Liver (tissue), 9 donors: ENCODE measurements around the gene KRT77. TPM values are rescaled to one million over a fixed set of nuclear protein-coding genes. Genes with fewer than 3 reads are reported as not detected.

Experiments used
- DNase-seq: peaks from one replicate; pipeline ENCODE4 v3.0.0-alpha.2; 2017; ENCODE audit warnings: low spot score
- H3K27ac ChIP-seq, 2 donors: one replicate each; pipeline ENCODE4 v1.7.0; 2013; ENCODE audit warnings: inconsistent platforms in 2 of 2, low read length in 2 of 2, control low read depth in 1 of 2, low read depth in 1 of 2, mild to moderate bottlenecking in 1 of 2
- H3K27me3 ChIP-seq, 4 donors: one replicate each; pipeline versions ENCODE4 v1.6.1 to v1.7.0; 2013; ENCODE audit warnings: low read length in 3 of 4, inconsistent platforms in 1 of 4, mild to moderate bottlenecking in 1 of 4, moderate library complexity in 1 of 4; ENCODE audit not compliant: control insufficient read depth in 4 of 4, insufficient read depth in 4 of 4
- H3K36me3 ChIP-seq, 4 donors: one replicate each; pipeline versions ENCODE4 v1.6.1 to v1.7.0; 2013; ENCODE audit warnings: low read length in 3 of 4, mild to moderate bottlenecking in 3 of 4, low read depth in 1 of 4, moderate library complexity in 1 of 4; ENCODE audit not compliant: control insufficient read depth in 4 of 4, insufficient read depth in 3 of 4
- H3K4me1 ChIP-seq, 4 donors: one replicate each; pipeline versions ENCODE4 v1.6.1 to v1.7.0; 2013; ENCODE audit warnings: low read length in 3 of 4, mild to moderate bottlenecking in 3 of 4, moderate library complexity in 1 of 4; ENCODE audit not compliant: control insufficient read depth in 4 of 4, insufficient read depth in 4 of 4
- H3K4me3 ChIP-seq, 3 donors: one replicate each; pipeline versions ENCODE4 v1.6.1 to v1.7.0; 2013; ENCODE audit warnings: low read length in 3 of 3, control low read depth in 1 of 3, low read depth in 1 of 3, mild to moderate bottlenecking in 1 of 3
- H3K9ac ChIP-seq, 2 donors: one replicate each; pipeline ENCODE4 v1.7.0; 2013; ENCODE audit warnings: low read length in 2 of 2, mild to moderate bottlenecking in 2 of 2, moderate library complexity in 2 of 2, control low read depth in 1 of 2, low read depth in 1 of 2
- H3K9me3 ChIP-seq, 4 donors: one replicate each; pipeline versions ENCODE4 v1.6.1 to v1.7.0; 2013; ENCODE audit warnings: low read length in 3 of 4; ENCODE audit not compliant: control insufficient read depth in 4 of 4
- ATF3 ChIP-seq: IDR thresholded peaks from 2 replicates; pipeline ENCODE4 v1.6.1; 2016; ENCODE audit warnings: antibody characterized with exemption
- EGR1 ChIP-seq, 2 donors: IDR thresholded peaks; 2 replicates each; pipeline ENCODE4 v1.6.1; 2016 to 2018; ENCODE audit warnings: antibody characterized with exemption in 2 of 2, low read depth in 2 of 2
- FOXA1 ChIP-seq: IDR thresholded peaks from 2 replicates; pipeline ENCODE4 v1.6.1; 2016; ENCODE audit warnings: antibody characterized with exemption
- FOXA2 ChIP-seq: IDR thresholded peaks from 2 replicates; pipeline ENCODE4 v1.6.1; 2016; ENCODE audit warnings: antibody characterized with exemption
- GABPA ChIP-seq, 2 donors: IDR thresholded peaks in 1 of 2; conservative IDR thresholded peaks in 1 of 2; 2 replicates each; pipeline ENCODE4 v1.6.1; 2016; ENCODE audit warnings: antibody characterized with exemption in 2 of 2, mild to moderate bottlenecking in 1 of 2, moderate library complexity in 1 of 2
- HNF4G ChIP-seq: IDR thresholded peaks from 2 replicates; pipeline ENCODE4 v1.6.1; 2016; ENCODE audit warnings: antibody characterized with exemption
- JUND ChIP-seq, 2 donors: IDR thresholded peaks; 2 replicates each; pipeline ENCODE4 v1.6.1; 2016; ENCODE audit warnings: antibody characterized with exemption in 2 of 2
- MAX ChIP-seq: IDR thresholded peaks from 2 replicates; pipeline ENCODE4 v1.6.1; 2016; ENCODE audit warnings: antibody characterized with exemption
- NR2F2 ChIP-seq: IDR thresholded peaks from 2 replicates; pipeline ENCODE4 v1.6.1; 2016; ENCODE audit warnings: antibody characterized with exemption
- RAD21 ChIP-seq, 2 donors: IDR thresholded peaks; 2 replicates each; pipeline ENCODE4 v1.6.1; 2016; ENCODE audit warnings: antibody characterized with exemption in 2 of 2, mild to moderate bottlenecking in 2 of 2
- RXRA ChIP-seq, 2 donors: IDR thresholded peaks; 2 replicates each; pipeline ENCODE4 v1.6.1; 2017 to 2018; ENCODE audit warnings: antibody characterized with exemption in 2 of 2, mild to moderate bottlenecking in 1 of 2
- SP1 ChIP-seq: IDR thresholded peaks from 2 replicates; pipeline ENCODE4 v1.6.1; 2018; ENCODE audit warnings: antibody characterized with exemption, mild to moderate bottlenecking
- TAF1 ChIP-seq: conservative IDR thresholded peaks from 2 replicates; pipeline ENCODE4 v1.6.1; 2016; ENCODE audit warnings: antibody characterized with exemption, mild to moderate bottlenecking
- YY1 ChIP-seq: IDR thresholded peaks from 2 replicates; pipeline ENCODE4 v1.6.1; 2016; ENCODE audit warnings: antibody characterized with exemption, mild to moderate bottlenecking
- WGBS: extraction: QIAGEN DNeasy Blood & Tissue Kit; methylation state at CpG from one replicate; pipeline ENCODE4 v1.1.7; 2013; 5-methylcytosine and 5-hydroxymethylcytosine counted together
- polyA plus RNA-seq, 2 donors: library from polyadenylated mRNA; stranded (reverse) in 1 of 2; unstranded in 1 of 2; fragments of 200-250 nt in 1 of 2; fragments of >200 nt in 1 of 2; fragmentation: Nextera tagmentation in 1 of 2; extraction: Ambion mirVana in 1 of 2; gene quantifications; one replicate each; pipeline versions ENCODE4 v1.2.1 to v1.2.3, GENCODE V29; 2013 to 2015
- total RNA-seq, 2 donors: library from RNA; depleted of rRNA; stranded (reverse); fragments of >200 nt; gene quantifications; one replicate each; pipeline ENCODE4 v1.2.3, GENCODE V29; 2014
- TF ChIP-seq, protein P1 (sequence below): IDR thresholded peaks from 2 replicates; pipeline ENCODE4 v1.6.1; 2016; ENCODE audit warnings: antibody characterized with exemption, mild to moderate bottlenecking
- TF ChIP-seq, protein P2 (sequence below): fragments of 150-350 bp; IDR thresholded peaks from 2 replicates; pipeline ENCODE4 v1.5.1; 2017; ENCODE audit warnings: improper control_type of control experiment, low read depth, low read length; ENCODE audit not compliant: missing input control
- TF ChIP-seq, protein P3 (sequence below): IDR thresholded peaks from 2 replicates; pipeline ENCODE4 v1.6.1; 2016; ENCODE audit warnings: antibody characterized with exemption
- donor health status: healthy.
- donor health status: healthy.
- donor health status: healthy.
- donor health status: healthy.
- donor health status: healthy.

The KRT77 gene
- total and polyA plus RNA-seq, 4 donors = not detected

DNA sequence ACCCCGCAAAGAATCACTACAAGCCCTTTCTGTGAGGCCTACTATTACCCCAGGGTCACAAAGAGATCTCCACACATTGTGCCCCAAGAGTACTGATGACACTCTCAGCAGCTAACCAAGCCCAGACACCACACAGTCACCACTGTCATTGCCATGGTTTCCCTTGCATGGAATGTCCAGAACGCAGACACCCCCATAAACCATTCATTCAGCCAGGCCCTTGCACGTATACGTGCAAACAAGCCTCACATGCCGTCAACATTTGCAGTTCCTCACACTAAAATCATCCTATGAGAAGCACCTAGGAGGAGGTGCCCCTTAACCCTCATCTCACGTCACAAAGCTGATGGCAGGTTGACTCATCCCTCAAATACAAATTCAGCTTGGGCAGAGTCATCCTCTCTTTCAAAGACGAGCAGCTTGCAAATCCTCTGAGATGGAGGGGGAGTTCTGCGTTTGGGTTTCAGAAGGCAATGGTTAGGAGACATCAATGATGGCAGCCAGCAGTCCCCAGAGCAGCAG is 17.1 kb upstream of the KRT77 start:
- WGBS = 66% methylated on average over 8 of the region's 8 CpGs

More for the DNA sequence above, 17.1 kb upstream of the KRT77 start:
- Histone ChIP-seq H3K27ac (no peak overlapping the region), H3K9ac (no peak overlapping the region), H3K27me3 (peaks cover 0 to 5% (median under 1%) of the 10 kb centered on the region in 4 donors), H3K9me3 (no peaks in the 10 kb centered on the region), H3K4me1 (no peaks in the 10 kb centered on the region), H3K4me3 (no peak overlapping the region), H3K36me3 (no peaks in the 10 kb centered on the region)
- TF ChIP-seq HNF4G (no peak), RAD21 (IDR thresholded peaks at IDR 0.05) (no peak), YY1 (no peak), NR2F2 (no peak), SP1 (no peak), EGR1 (IDR thresholded peaks at IDR 0.05; ENCODE audit: low read depth in 2 of 2) (no peak), TAF1 (no peak), ATF3 (no peak), GABPA (IDR thresholded peaks at IDR 0.05 in 1 of 2, conservative IDR thresholded peaks at IDR 0.05 in 1 of 2) (no peak), FOXA1 (no peak), JUND (IDR thresholded peaks at IDR 0.05) (no peak), MAX (no peak), RXRA (IDR thresholded peaks at IDR 0.05) (no peak), FOXA2 (no peak)
- TF ChIP-seq, protein P1, sequence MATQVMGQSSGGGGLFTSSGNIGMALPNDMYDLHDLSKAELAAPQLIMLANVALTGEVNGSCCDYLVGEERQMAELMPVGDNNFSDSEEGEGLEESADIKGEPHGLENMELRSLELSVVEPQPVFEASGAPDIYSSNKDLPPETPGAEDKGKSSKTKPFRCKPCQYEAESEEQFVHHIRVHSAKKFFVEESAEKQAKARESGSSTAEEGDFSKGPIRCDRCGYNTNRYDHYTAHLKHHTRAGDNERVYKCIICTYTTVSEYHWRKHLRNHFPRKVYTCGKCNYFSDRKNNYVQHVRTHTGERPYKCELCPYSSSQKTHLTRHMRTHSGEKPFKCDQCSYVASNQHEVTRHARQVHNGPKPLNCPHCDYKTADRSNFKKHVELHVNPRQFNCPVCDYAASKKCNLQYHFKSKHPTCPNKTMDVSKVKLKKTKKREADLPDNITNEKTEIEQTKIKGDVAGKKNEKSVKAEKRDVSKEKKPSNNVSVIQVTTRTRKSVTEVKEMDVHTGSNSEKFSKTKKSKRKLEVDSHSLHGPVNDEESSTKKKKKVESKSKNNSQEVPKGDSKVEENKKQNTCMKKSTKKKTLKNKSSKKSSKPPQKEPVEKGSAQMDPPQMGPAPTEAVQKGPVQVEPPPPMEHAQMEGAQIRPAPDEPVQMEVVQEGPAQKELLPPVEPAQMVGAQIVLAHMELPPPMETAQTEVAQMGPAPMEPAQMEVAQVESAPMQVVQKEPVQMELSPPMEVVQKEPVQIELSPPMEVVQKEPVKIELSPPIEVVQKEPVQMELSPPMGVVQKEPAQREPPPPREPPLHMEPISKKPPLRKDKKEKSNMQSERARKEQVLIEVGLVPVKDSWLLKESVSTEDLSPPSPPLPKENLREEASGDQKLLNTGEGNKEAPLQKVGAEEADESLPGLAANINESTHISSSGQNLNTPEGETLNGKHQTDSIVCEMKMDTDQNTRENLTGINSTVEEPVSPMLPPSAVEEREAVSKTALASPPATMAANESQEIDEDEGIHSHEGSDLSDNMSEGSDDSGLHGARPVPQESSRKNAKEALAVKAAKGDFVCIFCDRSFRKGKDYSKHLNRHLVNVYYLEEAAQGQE = no peak
- TF ChIP-seq, protein P2, sequence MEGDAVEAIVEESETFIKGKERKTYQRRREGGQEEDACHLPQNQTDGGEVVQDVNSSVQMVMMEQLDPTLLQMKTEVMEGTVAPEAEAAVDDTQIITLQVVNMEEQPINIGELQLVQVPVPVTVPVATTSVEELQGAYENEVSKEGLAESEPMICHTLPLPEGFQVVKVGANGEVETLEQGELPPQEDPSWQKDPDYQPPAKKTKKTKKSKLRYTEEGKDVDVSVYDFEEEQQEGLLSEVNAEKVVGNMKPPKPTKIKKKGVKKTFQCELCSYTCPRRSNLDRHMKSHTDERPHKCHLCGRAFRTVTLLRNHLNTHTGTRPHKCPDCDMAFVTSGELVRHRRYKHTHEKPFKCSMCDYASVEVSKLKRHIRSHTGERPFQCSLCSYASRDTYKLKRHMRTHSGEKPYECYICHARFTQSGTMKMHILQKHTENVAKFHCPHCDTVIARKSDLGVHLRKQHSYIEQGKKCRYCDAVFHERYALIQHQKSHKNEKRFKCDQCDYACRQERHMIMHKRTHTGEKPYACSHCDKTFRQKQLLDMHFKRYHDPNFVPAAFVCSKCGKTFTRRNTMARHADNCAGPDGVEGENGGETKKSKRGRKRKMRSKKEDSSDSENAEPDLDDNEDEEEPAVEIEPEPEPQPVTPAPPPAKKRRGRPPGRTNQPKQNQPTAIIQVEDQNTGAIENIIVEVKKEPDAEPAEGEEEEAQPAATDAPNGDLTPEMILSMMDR = no peak
- TF ChIP-seq, protein P3, sequence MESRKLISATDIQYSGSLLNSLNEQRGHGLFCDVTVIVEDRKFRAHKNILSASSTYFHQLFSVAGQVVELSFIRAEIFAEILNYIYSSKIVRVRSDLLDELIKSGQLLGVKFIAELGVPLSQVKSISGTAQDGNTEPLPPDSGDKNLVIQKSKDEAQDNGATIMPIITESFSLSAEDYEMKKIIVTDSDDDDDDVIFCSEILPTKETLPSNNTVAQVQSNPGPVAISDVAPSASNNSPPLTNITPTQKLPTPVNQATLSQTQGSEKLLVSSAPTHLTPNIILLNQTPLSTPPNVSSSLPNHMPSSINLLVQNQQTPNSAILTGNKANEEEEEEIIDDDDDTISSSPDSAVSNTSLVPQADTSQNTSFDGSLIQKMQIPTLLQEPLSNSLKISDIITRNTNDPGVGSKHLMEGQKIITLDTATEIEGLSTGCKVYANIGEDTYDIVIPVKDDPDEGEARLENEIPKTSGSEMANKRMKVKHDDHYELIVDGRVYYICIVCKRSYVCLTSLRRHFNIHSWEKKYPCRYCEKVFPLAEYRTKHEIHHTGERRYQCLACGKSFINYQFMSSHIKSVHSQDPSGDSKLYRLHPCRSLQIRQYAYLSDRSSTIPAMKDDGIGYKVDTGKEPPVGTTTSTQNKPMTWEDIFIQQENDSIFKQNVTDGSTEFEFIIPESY = no peak
- DNase-seq = no peak
